HL-60 (cell line): Measurements from ENCODE around the gene TOP1.

Experiments used
- DNase-seq, 2 experiments: peaks; one replicate each; pipeline ENCODE4 v3.0.0-alpha.2; 2010 to 2020; ENCODE audit warnings: low read depth in 1 of 2, low spot score in 1 of 2
- H3K27ac ChIP-seq: fragments of 250-450 bp; sonication (Bioruptor Pico); replicated peaks from 2 replicates; pipeline ENCODE4 v1.5.1; 2020; ENCODE audit warnings: mild to moderate bottlenecking, moderate library complexity
- H3K27me3 ChIP-seq: fragments of 250-450 bp; sonication (Bioruptor Pico); 2 replicates; pipeline ENCODE4 v1.5.1; 2021; ENCODE audit warnings: mild to moderate bottlenecking, moderate library complexity; ENCODE audit not compliant: insufficient read depth, poor library complexity, severe bottlenecking
- H3K4me3 ChIP-seq: replicated peaks from 2 replicates; pipeline ENCODE4 v1.5.1; 2011; ENCODE audit warnings: mild to moderate bottlenecking, control low read depth, low read length; ENCODE audit not compliant: insufficient read depth
- GABPA ChIP-seq: IDR thresholded peaks from 2 replicates; pipeline ENCODE4 v1.6.1; 2012; ENCODE audit warnings: low read depth
- POLR2AphosphoS5 ChIP-seq: IDR thresholded peaks from 2 replicates; pipeline ENCODE4 v1.6.1; 2012; ENCODE audit warnings: low read depth
- SPI1 ChIP-seq: IDR thresholded peaks from 2 replicates; pipeline ENCODE4 v1.6.1; 2012; ENCODE audit warnings: low read depth, mild to moderate bottlenecking, borderline replicate concordance
- TF ChIP-seq, protein P1 (sequence below): IDR thresholded peaks from 2 replicates; pipeline ENCODE4 v1.6.1; 2012; ENCODE audit warnings: low read depth; ENCODE audit not compliant: insufficient replicate concordance
- TF ChIP-seq, protein P2 (sequence below): IDR thresholded peaks from one replicate; pipeline ENCODE4 v1.5.1; 2011; ENCODE audit warnings: low read length, control low read depth, inconsistent platforms; ENCODE audit not compliant: insufficient read depth

TOP1 gene

DNA sequence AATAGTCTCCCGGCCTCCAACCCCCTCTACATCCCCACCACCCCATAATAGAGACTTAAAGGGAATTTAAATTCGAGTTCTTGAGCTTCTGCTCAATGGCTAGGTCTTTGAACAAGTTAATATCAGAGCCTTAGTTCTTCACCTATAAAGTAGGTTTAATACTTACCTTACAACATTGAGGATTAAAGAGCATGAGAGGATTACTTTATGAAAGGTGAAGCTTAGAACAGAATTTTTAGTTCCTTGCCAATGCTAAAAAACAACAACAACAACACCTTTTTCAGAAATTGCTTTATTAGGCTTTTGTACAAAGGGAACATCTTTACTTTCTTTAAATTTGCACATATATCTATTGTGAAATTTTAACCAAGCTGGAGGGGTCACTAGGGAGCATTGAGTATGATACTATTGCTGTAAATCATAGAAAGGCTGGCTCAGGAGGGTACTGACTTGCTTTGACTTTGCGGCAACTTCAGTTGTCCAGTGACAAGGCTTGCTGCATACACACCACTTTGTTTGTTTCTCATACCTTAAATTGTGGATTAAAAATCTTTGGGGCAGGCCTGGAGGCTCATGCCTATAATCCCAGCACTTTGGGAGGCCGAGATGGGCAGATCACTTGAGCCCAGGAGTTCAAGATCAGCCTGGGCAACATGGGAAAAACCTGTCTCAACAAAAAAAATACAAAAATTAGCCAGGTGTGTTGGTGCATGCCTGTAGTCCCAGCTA lies 9.7 kb downstream of the TOP1 start:
- Histone ChIP-seq H3K27me3 (no peaks in the 10 kb centered on the region), H3K4me3 (no peak overlapping the region), H3K27ac (no peak overlapping the region)
- TF ChIP-seq GABPA, result no peak
- DNase-seq, result no peak

DNA sequence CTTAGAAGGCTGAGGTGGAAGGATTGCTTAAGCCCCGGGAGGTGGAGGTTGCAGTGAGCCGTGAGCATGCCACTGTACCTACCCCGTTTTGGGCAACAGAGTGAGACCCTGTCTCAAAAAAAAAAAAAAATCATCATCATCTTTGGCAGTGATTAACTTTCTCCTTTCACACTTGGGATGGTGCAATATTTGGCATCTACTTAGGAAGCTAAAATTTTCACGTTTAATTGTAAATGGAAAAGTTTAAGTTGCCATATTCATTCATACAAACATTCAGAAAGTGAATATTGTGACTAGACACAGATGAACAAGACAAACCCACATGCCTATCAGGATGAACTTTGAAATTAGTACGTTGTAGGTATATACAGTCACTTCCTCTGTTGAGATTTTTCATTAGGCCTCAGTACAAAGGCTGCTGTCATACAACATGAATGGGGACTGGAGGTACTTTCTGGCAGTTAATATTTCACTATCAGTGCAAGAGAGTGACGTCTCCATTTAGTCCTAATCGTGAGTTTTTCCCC lies 10.3 kb downstream of the TOP1 start:
- Histone ChIP-seq H3K27me3 (no peaks in the 10 kb centered on the region), H3K27ac (no peak overlapping the region), H3K4me3 (no peak overlapping the region)
- no peak for DNase-seq
- no peak for TF ChIP-seq POLR2AphosphoS5
- no peak for TF ChIP-seq SPI1

DNA sequence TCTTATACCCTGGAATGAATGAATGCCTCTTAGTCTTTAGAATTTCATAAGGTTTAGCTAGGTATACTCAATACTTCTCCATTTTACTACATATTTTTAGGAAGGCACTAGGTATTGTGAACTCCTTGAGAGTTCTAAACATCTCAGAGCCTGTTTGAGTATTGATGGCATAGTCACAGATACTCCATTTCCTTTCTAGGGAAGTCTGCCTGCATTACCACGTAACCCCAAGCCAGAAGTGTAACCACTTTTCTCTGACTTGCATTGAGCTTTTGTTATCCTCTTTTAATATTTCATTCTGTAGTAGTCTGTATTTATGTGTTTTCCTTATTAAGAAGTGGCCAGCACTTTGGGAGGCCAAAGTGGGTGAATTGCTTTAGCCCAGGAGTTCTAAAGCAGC lies 12.2 kb downstream of the TOP1 start:
- TF ChIP-seq POLR2AphosphoS5 (no peak), GABPA (no peak), SPI1 (no peak)
- TF ChIP-seq, protein P1, sequence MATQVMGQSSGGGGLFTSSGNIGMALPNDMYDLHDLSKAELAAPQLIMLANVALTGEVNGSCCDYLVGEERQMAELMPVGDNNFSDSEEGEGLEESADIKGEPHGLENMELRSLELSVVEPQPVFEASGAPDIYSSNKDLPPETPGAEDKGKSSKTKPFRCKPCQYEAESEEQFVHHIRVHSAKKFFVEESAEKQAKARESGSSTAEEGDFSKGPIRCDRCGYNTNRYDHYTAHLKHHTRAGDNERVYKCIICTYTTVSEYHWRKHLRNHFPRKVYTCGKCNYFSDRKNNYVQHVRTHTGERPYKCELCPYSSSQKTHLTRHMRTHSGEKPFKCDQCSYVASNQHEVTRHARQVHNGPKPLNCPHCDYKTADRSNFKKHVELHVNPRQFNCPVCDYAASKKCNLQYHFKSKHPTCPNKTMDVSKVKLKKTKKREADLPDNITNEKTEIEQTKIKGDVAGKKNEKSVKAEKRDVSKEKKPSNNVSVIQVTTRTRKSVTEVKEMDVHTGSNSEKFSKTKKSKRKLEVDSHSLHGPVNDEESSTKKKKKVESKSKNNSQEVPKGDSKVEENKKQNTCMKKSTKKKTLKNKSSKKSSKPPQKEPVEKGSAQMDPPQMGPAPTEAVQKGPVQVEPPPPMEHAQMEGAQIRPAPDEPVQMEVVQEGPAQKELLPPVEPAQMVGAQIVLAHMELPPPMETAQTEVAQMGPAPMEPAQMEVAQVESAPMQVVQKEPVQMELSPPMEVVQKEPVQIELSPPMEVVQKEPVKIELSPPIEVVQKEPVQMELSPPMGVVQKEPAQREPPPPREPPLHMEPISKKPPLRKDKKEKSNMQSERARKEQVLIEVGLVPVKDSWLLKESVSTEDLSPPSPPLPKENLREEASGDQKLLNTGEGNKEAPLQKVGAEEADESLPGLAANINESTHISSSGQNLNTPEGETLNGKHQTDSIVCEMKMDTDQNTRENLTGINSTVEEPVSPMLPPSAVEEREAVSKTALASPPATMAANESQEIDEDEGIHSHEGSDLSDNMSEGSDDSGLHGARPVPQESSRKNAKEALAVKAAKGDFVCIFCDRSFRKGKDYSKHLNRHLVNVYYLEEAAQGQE, result no peak
- TF ChIP-seq, protein P2, sequence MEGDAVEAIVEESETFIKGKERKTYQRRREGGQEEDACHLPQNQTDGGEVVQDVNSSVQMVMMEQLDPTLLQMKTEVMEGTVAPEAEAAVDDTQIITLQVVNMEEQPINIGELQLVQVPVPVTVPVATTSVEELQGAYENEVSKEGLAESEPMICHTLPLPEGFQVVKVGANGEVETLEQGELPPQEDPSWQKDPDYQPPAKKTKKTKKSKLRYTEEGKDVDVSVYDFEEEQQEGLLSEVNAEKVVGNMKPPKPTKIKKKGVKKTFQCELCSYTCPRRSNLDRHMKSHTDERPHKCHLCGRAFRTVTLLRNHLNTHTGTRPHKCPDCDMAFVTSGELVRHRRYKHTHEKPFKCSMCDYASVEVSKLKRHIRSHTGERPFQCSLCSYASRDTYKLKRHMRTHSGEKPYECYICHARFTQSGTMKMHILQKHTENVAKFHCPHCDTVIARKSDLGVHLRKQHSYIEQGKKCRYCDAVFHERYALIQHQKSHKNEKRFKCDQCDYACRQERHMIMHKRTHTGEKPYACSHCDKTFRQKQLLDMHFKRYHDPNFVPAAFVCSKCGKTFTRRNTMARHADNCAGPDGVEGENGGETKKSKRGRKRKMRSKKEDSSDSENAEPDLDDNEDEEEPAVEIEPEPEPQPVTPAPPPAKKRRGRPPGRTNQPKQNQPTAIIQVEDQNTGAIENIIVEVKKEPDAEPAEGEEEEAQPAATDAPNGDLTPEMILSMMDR, result no peak
- no peak for DNase-seq
- Histone ChIP-seq H3K27ac (no peak overlapping the region), H3K27me3 (no peaks in the 10 kb centered on the region), H3K4me3 (no peak overlapping the region)

DNA sequence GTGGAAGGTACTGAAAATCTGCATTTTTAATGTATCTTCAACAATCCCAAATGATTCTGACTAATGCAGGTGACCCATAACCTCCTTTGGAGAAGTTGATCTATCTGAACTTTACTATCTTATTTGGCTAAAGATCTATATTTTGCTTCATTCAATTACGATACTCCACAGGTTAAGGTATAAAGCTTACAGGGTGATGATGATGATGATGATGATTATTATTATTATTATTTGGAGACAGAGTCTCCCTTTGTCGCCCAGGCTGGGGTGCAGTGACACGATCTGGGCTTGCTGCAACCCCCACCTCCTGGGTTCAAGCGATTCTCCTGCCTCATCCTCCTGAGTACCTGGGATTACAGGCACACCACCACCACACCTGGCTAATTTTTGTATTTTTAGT lies 13.1 kb downstream of the TOP1 start:
- Histone ChIP-seq H3K27me3 (no peaks in the 10 kb centered on the region), H3K4me3 (no peak overlapping the region), H3K27ac (no peak overlapping the region)
- no peak for DNase-seq
- TF ChIP-seq POLR2AphosphoS5, result no peak
- TF ChIP-seq, protein P2, result no peak
- TF ChIP-seq GABPA, result no peak
- no peak for TF ChIP-seq SPI1
- TF ChIP-seq, protein P1, result no peak
